Mucosa of descending colon (tissue), 3 donors: ENCODE measurements around the gene RRP9. TPM values are rescaled to one million over a fixed set of nuclear protein-coding genes. Genes with fewer than 3 reads are reported as not detected.

Source experiments
- ATAC-seq: fragments of 200-7000 bp; cut with Tn5 transposase; one replicate; pipeline ENCODE4 v1.9.1; 2020; ENCODE audit warnings: mild to moderate bottlenecking, moderate library complexity
- DNase-seq, 3 donors: peaks; one replicate each; pipeline ENCODE4 v3.0.0-alpha.2; 2020
- H3K36me3 ChIP-seq: fragments of 200-600 bp; one replicate; pipeline ENCODE4 v1.8.0; 2021; ENCODE audit warnings: low read depth, mild to moderate bottlenecking
- H3K4me1 ChIP-seq: fragments of 200-600 bp; one replicate; pipeline ENCODE4 v1.8.0; 2021; ENCODE audit warnings: low read depth, mild to moderate bottlenecking
- H3K4me3 ChIP-seq: fragments of 200-600 bp; one replicate; pipeline ENCODE4 v1.8.0; 2021; ENCODE audit warnings: mild to moderate bottlenecking
- H3K9me3 ChIP-seq: fragments of 200-600 bp; one replicate; pipeline ENCODE4 v1.8.0; 2021; ENCODE audit warnings: mild to moderate bottlenecking
- intact Hi-C, 2 donors: fragments of 100-400 bp; cut with DNase I in 1 of 2; cut with micrococcal nuclease in 1 of 2; formaldehyde crosslinking; loops; one replicate each; pipeline versions ENCODE4 v1.11.0 to v1.11.1; 2022; cut with DNase I, micrococcal nuclease
- total RNA-seq, 3 donors: library from RNA; stranded (reverse); fragmentation: NEBNext Ultra II Directional in 2 of 3; extraction: Animal tissue kit (Norgen Biotek cat#: 25700) in 2 of 3; gene quantifications; one replicate each; pipeline versions ENCODE4 v1.2.1 to v1.2.4, GENCODE V29; 2021 to 2023
- TF ChIP-seq, protein P1 (sequence below): fragments of 200-600 bp; IDR thresholded peaks from one replicate; pipeline ENCODE4 v1.8.0; 2022; ENCODE audit warnings: antibody characterized with exemption, mild to moderate bottlenecking
- donor health status: DM: no; HTN: no; CAD: no; lungs with moderate emphysema.
- donor health status: DM: no; HTN: no; CAD: no.
- donor health status: DM: no; HTN: yes; CAD: no.

The RRP9 gene
- total RNA-seq, 3 donors from 2014 or later, result 11.9 to 15.7 (median 15.3) TPM

DNA sequence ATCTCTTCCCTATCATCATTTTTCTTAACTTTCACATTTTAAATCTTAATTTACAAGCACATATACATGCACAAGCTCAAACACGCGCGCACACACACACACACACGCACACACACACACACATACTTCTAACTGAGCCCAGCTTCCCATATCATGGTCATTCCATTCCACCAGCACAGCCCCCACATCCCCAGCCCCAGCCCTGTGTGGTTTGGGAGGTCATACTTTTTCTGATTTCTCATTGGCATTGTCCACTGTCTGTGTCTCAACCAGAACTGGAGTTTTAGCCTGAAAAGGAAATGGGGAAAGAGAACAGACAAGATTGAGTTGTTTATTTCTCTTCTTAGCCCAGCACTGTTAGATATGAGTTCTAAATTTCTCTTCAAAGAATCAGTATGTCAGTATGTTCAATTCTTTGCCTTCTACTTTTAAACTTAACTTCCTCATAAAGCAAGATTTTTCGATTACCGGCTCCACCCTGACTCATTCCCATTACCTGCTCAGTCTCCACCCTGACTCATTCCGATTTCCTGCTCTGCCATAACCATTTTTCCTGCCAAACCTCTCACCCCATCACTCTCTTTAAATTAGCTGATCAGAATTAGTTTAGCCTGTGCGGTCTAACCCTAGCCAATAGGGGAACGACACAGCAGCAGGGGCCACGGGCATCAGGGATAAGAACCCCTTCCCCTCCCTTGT, 44.9 kb downstream of the RRP9 start:
- no peaks in the 10 kb centered on the region for H3K36me3 ChIP-seq
- H3K4me1 ChIP-seq, result no peaks in the 10 kb centered on the region
- intact Hi-C loops, result no loop called here
- TF ChIP-seq, protein P1, sequence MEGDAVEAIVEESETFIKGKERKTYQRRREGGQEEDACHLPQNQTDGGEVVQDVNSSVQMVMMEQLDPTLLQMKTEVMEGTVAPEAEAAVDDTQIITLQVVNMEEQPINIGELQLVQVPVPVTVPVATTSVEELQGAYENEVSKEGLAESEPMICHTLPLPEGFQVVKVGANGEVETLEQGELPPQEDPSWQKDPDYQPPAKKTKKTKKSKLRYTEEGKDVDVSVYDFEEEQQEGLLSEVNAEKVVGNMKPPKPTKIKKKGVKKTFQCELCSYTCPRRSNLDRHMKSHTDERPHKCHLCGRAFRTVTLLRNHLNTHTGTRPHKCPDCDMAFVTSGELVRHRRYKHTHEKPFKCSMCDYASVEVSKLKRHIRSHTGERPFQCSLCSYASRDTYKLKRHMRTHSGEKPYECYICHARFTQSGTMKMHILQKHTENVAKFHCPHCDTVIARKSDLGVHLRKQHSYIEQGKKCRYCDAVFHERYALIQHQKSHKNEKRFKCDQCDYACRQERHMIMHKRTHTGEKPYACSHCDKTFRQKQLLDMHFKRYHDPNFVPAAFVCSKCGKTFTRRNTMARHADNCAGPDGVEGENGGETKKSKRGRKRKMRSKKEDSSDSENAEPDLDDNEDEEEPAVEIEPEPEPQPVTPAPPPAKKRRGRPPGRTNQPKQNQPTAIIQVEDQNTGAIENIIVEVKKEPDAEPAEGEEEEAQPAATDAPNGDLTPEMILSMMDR, result no peak
- no peak overlapping the region for H3K4me3 ChIP-seq
- no peaks in the 10 kb centered on the region for H3K9me3 ChIP-seq
- no peak for ATAC-seq
- no peak for DNase-seq

DNA sequence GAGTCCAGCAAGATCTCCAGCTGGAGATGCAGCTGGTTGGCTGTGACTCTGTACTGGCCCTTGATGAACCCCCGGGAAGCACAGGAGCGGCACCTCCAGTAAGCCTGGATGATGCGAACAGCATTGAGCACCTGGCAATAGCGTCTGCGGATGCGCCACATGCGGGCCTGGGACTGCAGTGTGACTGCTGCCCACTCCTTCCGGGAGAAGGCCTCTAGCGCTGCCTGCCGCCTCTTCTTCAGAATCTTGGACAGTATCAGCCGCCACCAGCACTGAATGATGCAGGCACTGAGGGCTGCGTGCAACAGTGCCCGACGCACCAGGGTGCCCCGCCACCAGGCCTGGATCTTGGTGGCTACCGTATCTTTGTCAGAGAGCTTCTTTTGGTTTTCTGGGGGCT, 46.8 kb downstream of the RRP9 start:
- intact Hi-C loops, result no loop called here
- TF ChIP-seq, protein P1, result no peak
- Histone ChIP-seq H3K36me3 (no peaks in the 10 kb centered on the region), H3K9me3 (no peaks in the 10 kb centered on the region), H3K4me3 (no peak overlapping the region), H3K4me1 (no peaks in the 10 kb centered on the region)
- ATAC-seq (no peak), DNase-seq (no peak)

GRCh38 chr3:51894391-51894790, 47.3 kb downstream of the RRP9 start:
- Histone ChIP-seq H3K4me1 (no peaks in the 10 kb centered on the region), H3K4me3 (no peak overlapping the region), H3K36me3 (no peaks in the 10 kb centered on the region), H3K9me3 (no peaks in the 10 kb centered on the region)
- DNase-seq, result no peak
- intact Hi-C loops, result no loop called here
- TF ChIP-seq, protein P1, result no peak
- no peak for ATAC-seq

DNA sequence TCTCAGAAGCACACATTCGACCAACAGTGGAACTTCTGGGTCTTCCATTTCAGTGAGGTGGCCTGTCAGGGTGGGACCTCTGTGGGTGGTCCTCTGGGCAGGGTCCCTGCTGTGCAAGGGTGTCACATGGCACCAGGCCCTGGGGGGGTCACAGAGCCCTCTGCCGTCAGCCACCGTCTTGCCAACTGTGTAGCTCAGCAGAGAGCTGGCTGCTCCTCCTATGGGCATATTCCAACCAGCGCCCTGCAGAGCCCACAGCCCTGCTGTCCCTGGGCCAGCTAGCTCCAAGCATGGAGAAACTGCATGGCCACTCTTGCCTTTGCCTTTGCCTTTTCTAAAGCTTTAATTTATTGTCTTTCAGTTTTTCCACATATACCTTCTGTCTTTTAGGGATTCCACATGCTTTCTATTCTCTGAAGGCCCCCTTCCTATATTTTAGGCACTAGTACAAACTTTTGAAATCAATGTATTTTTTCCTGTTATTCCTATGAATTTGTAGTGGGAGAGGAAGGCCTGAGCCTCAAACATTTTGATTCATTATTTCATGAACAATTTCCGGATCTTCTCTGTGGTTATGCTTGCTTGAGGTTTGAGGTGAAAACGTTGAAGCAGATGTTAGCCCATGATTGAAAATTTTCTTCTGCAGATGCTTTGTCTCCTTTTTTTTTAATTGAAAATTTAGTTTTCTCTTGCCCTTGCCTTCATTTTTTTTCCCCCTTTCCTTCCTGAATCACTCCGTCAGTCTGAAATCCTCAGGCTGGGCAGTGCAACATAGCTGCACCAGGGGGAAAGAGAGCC, 50.3 kb downstream of the RRP9 start:
- no peaks in the 10 kb centered on the region for H3K36me3 ChIP-seq
- H3K4me1 ChIP-seq, result no peaks in the 10 kb centered on the region
- intact Hi-C loops, result no loop called here
- no peak for DNase-seq
- H3K9me3 ChIP-seq, result no peaks in the 10 kb centered on the region
- TF ChIP-seq, protein P1, result no peak
- no peak overlapping the region for H3K4me3 ChIP-seq
- no peak for ATAC-seq

GRCh38 chr3:51888463-51889105, 53.1 kb downstream of the RRP9 start:
- Histone ChIP-seq H3K4me1 (no peaks in the 10 kb centered on the region), H3K4me3 (no peak overlapping the region), H3K9me3 (no peaks in the 10 kb centered on the region), H3K36me3 (no peaks in the 10 kb centered on the region)
- intact Hi-C loops, result no loop called here
- no peak for ATAC-seq
- TF ChIP-seq, protein P1, result no peak
- no peak for DNase-seq
